Stimulated activated CD8-positive, alpha-beta memory T cell treated with anti-CD3 and anti-CD28 coated beads, Interleukin-2, amount 100 ng/mL, for 48 hours (primary cell): Measurements from ENCODE around the gene RAB6B.

Source experiments
- DNase-seq, 2 donors: peaks; one replicate each; pipeline ENCODE4 v3.0.0-alpha.2; 2020; ENCODE audit warnings: low read depth in 2 of 2

RAB6B gene

DNA sequence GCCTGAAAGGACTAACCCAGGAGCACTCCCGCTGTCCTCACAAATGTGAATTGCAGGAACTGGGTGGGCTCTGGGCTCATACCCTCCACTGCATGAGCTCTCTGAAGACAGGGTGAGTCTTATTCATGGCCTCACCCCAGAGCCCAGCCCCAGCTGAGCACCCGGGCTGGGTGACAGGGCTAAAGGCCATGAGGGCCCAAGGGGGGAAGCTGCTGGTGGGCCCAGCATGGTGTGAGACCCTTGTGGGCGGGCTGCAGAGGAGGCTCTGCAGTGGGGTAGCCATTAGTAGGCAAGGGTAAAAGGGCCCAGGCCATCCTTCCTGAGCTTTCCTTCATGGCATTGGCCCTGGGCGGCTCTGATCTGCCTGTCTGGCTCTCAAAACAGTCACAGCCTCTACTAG lies 59.7 kb downstream of the RAB6B start:
- DNase-seq: no peak

DNA sequence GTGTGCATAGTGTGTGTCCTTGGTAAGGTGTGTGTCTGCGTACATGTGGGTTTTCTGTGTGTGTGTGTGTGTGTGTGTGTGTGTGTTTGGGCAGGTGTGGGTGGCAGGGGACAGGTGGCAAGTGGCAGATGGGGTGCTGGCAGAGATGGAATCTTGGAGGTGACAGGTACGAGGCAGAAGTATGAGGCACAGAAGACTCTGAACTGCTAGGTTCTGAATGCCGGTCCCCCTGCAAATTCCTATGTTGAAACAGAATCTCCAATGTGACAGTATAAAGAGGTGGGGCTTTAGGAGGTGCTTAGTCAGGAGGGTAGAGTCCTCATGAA lies 60.3 kb downstream of the RAB6B start:
- no peak for DNase-seq

DNA sequence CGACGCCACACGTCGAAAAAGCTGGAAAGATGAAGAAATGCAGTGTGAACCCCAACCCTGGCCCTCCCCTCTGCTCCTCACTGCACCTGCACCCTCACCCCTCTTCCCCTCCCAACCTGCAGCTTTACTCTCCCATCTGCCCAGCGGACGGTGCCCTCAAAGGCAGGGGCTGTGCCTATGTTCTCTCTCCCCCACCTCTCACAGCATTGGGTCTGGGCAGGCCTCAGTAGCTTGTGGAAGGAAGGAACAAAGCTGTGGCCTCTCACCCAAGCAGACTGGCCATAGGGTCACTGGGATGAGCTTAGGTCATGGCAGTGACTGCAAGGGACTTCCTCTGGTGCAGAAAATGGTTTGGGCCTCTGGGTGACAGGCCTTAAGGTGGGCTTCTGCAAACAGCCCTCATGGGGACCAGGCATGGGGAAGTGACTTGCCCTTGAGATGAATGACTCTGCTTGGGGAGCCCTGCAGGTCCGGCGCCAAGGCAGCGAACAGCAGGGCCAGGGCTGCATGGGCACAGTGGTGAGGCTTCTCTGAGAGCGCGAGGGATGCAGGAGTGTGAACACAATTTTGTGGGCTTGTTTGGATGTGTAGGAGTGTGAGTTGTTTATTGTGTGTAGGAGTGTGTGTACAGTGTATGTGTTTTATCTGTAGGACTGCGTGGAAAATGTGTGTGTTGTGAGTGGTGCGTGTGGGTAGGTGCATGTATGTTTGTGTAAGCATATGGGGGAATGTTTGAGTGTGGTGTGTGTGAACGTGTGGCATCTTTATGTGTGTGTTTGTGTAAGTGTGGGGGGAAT lies 60.9 kb downstream of the RAB6B start:
- DNase-seq: no peak

DNA sequence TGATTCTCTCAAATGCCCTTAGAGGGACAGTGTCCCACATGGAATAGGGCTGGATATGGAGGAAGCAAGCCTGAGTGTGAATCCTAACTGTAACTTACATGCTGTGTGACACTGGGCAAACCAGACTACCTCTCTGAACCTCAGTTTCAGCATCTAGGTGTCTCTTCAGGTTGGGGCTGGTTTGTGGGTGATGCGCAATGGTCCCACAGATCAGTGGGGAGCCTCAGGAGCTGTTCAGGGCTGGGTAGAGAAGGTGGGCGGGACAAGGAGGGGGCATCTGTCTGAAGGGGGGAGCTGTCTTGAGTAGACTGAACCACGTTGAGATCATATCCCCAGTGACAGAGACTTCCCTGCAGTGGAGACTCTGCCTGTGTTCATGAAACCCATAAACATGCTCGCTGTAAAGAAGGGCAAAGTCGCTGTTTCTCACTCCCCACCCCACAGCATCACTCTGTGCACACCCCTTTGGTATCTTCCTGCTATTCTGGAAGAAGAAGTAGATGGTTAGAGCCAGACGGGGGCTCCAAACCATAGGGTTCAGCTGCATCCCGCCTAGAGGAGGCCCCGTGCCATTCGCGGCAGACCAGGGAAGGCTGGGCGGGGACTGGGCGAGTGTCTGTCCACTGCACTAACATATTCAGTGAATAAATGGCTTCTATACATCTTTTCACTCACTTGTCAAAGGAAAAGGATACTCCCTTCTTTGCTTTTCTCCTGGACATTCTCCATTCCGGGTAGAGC lies 61.6 kb downstream of the RAB6B start:
- DNase-seq: no peak

DNA sequence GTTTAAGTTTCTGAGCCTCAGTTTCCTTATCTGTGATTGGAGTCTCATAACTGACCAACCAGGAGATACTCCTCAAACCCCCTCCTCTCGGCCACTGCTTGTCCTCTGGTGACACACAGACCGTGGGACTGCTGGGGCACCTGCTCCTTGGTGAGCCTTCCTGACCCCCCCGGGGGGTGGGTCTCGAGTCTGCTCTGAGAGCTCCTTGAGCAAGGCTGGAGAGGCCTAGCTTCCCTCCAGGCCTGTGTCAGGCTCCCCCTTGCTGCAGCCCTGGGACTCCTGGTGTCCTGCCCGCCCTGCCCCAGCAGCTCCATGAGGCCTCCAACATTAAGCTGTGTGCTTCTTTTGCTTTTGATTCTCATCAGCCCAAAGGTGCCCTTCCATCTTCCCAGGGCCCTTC lies 62.4 kb downstream of the RAB6B start:
- no peak for DNase-seq

DNA sequence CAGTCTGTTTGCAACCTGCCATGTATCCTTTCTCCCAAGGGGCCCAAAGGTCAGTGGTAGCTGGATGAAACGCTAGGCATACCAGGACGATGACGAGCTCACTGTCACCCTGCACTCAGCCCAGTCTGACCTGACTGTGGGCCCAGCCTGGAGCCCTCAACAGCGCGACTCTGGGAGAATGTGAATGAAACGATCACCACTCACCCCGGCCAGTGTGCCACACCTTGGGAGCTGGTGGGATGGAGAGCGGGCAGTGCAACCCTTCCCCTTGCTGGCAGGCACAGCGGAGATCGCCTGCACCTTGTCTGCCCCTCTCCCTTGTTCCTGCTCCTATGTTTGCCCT lies 62.9 kb downstream of the RAB6B start:
- no peak for DNase-seq

DNA sequence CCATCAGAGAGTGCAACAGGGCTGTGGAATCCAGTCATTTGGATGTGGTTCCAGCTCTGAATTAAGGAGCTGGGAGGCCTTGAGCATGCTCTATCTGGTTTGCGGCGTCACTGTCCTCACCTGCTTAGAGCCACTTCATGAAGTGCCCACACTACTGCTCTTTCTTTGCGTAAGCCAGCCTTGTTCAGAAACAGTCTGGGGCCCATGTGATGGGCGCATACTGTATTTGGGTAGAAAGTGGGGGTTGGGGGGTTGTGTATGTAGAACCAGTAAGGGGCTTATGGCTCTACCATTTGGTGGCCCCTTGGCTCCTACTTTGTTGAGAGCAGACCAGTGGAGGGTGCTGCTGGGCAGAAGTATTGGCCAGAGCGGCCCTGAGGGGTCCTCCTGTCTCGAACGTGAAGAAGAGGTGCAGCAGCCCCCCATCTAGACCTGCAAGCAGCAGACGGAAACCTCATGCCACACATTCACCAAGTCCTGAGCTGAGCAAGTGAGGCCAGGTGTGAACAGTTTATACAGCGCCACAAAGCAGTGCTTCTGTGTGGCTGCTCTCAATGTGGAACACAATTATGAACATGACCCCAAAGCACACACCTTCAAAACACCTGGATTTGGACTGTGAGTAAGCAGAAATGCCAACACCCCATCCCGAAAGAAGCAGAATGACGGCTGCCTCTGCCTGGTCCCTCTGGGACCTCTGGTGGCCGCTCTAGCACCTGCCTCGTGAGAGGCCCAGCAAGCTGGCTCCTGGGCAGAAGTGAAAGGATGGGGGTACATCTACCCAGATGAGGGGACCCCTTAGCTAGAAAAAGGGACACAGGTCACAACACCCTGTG lies 63.5 kb downstream of the RAB6B start:
- no peak for DNase-seq

DNA sequence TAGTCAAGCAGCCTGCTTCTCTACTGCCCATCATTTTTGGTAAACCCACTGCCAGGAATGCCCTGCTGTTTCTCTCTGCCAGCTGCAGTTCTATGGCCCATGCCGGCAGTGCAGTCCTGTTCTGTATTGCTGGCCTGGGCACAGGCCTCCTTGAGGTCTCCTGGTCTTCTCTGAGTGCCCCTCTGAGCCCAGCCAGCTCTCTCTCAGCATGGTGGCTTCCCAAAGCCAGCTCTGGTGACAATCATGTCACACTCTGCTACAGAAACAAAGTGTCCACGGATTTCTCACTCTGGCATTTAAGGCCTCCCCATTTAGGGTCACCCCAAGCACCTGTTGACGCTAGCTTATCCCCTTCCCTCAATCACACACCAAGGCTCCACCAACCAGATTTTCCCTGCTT lies 65.6 kb downstream of the RAB6B start:
- DNase-seq: no peak

DNA sequence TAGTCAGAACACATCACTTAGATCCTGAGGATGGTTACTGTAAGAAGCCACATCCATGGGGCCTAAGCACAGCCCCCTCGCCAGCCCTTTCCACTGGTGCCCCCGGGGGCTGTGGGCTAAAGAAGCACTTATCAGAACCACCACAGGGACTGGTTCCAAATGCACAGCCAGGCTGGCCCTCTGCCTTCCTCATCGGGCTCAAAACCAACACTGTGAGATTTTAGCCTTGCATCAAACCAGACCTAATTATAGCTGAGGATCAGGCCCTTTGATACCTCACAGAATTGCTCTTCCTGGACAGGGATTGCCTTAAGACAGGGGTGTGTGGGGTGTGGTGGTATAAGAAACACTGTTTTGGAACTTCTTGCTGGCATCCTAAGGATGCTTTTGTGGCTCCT lies 66.4 kb downstream of the RAB6B start:
- no peak for DNase-seq

DNA sequence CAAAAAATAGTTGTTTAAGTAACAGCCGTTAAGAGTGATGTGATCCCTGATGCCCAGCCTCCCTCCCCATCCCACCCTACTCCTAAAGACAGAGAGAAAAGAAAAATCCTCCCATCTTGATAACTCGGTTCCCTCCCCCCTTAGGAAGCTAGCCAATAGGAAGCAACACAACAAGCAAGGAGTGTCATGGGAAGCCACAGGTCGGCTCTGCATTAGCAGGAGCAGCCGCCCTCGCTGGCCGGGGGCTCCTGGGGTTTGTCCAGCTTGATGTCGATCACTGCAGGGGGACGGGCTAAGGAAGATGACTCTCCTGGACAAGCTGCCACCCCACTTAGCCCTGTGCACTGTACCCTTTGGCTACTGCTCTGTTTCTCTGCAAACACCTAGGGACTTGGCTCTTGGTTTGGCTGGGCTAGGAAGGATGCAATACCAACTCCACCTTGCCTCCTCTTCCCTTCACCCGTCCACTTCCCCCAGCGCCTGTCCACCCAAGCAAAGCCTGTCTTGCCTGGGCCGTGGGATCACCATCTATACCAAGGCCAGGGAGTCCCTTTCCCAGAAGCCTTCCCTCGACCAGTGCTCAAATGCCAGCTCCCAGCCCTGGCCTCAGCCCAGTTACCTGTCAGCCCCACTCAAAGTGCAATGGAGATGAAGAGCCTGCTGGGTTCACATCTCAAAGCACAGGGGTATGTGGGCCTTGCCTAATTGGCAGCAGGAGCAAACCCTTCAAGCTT lies 66.9 kb downstream of the RAB6B start:
- DNase-seq: no peak

DNA sequence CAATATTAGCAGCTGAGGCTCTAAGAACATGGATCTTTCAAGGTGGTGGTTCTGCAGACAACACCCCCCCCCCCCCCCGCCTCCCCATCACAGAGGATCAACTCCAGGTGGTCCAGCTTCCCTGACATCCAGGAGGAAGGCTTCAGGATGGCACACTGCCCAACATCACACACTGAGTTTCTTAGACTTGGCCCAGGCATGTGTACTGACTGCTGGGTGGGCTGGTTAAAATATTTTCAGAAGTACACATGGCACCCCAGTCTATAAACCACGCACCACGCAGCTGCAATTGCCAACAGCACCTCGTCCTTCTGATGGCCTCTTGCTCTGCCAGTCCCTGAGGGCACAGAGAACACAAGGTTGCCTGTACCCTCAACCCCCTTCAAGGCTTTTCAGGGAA lies 68.0 kb downstream of the RAB6B start:
- no peak for DNase-seq

DNA sequence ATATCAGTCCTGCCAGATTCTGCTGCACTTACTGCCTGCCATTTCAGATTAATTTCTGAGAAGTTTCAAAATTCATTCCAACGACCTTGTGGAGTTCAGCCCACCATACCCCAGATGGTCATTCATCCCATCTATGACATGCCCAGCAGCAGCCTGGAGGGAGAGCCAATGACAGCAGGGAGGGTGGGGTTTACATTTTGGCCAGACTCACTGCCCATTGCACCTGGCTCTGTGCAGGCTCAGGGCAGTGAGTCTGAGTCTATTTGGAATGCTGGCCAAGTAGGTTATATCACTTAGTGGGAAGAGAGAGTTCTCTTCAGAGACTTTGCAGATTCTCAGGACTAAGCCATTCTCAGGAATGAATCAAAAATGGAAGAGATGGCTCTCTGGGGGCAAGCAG lies 68.5 kb downstream of the RAB6B start:
- no peak for DNase-seq

DNA sequence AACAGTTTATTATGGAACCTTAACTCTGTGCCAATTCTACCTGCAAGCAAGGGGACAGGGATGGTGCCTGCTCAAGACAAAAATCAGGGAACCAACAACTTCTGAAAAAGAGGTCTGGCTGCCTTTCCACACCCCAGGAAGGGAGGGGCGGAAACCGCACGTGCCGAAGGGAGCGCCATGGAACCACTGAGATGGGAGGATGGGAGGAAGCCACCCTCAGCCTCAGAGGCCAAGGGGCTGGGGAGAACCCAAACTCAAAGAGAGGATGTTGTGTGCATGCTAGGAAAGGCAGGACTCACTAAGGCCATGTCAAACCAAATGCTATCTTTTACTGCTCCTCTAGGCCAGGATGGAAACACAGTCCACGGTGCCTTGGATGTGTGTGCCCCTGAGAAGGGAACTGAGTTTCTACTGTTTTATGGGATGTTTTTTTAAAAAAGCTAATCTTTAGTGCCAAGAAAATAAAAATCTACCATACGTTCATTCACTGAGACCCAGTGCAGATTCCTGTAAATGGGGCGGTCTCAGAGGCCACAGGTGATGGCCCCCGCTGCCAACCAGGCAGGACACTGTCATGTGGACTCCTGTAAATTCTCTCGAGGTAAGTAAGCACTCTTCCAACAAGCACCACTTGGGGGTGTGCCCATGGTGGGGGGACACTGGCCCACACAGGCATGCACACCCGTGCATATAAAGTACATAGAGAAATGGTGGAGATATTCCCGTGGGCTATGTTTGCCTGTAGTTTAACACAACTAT lies 69.5 kb downstream of the RAB6B start:
- no peak for DNase-seq

DNA sequence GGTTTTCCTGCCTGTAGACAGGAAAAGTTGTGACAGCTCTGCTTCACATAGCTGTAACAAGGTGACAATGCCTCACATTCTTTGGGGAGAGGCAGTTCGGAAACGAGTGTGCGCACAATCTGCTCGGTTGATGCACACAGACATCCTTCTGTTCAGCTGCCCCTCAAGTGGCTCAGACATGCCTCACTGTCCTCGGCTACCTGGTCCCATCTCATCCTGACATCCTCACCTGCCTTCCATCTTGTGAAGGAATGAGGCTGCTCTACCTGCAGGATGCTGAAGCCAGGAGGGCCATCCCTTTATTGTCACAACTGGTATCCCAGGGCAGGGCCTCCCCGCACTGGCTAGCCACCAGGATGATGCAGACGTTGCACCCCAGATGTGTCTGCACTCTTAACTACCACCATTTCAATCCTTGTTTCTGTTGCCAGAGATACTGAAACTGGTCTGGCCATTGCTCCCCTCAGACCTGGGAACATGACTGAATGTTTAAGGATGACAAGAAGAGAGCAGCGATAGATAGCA lies 70.7 kb downstream of the RAB6B start:
- DNase-seq: no peak

DNA sequence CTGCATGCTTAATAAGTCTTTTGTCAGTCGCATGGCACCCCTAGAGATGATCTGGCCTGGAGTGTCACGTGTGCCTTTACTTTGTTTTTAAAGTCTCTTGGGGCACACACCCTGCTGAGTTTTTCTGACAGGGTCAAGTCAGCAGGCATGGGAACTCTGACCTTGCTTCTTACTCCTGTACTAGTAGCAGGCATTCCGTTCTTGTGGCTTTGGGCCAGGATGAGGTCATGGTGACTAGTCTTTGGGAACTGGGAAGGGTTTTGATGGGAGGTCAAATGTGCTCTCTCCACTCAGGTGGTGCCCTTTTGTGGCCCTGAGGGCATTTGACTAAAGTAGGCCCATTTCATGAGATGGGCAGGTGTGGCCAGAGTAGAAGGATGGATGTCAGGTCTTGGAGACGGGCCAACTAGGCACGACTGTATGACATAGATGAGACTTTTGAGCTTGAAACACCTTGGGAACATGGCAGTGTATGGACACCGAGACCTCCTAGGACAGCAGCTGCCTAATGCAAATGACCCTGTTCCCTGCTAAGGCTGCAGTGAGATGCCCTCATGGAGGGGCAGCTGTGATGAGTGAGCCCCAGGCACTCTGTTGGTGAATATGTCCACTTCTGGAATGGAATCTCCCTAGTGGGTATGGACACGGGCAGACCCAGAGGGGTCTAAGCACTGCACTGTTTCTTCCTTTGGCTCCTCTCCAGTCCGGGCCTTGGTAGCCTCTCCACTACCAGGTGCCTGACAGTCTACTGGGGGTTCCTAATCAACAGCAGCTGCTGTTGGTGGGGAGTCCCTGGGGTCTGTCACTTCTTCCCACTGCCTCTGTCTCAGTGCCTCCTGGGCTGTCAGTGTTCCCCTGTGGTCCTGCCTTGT lies 73.7 kb downstream of the RAB6B start:
- DNase-seq: no peak

DNA sequence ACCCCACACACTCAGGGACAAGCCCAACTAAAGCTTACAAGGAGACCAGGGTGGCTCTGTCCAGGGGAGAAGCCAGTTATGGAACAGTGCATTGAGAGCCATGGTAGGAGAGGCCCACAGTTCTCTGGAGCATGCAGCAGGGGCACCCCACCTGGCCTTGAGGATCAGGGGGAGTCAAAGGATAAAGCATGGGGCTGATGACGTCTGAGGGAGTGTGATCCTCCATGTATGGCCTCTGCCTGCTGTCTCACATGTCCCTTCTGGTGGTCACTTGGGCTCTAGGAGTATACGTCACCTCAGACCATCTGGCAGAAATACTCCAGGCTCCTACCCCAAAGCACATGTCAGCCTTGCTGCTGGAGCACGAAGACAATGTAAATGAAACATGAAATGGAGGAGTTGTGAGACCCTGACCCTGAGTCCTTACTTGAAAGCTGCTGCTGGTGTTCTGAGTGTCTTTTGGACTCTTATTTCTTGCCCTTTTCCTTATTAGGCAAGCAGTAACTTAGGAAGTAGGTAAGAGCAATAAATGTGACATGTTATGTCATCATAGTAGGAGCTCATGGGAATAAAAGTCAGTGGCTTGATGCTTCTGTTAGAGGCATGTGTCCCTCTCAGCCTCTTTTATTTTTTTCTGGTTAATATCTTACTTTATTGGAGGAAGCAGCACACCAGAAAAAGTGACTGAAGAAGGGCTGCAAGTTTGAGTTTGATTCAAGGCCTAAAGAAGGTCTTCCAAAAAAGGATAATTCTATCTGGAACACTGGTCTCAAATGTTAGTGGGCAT lies 74.6 kb downstream of the RAB6B start:
- DNase-seq: no peak

DNA sequence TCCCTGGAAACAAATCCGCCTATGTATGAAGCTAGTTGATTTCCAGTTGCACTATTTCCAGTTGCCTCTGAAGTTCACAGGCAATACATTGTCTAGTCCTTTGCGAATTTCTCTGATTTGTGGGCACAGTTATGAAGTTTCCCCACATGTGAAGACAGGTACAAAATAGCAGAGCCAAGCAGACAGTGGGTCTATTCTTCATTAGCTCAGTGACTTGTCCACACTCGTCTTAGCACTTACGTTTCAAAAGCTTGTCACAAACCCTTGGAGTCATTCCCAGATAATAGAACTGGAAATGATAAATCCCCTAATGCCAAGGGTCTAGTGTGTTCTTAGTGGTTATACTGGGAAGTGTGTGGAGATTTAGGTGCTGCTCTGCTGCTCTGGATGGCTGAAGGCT lies 75.6 kb downstream of the RAB6B start:
- DNase-seq: no peak

DNA sequence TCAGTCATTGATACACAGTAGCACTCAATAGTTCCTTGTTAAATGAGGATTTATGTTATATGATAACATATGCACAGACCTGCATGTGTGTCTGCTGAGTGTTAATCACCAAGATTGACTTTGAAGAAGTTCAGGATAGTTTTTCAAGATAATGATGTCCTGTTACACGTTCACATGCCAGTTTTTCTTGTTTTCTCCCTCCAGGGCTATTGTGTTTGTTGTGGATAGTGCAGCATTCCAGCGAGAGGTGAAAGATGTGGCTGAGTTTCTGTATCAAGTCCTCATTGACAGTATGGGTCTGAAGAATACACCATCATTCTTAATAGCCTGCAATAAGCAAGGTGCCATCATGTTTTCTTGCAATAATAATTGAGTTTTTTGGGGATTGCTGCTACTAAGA lies 80.3 kb downstream of the RAB6B start:
- no peak for DNase-seq

DNA sequence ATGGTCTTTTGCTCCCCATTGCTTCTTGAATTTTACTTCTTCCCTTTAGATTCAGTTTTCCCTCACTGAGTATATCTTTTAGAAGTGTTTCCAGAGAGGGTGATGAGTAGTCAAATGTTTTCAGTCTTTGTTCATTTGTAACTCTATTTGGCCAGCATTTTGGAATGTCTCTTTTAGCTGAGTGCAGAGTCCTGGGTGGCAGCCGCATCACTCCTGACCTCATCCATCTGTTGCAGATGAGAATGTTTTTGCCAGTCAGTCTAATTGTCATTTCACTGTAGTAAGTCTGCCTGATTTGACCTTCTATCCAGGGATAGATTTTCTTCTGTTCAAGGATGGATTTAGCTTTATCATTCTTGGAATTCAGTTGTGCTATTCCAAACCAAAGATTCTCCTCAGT lies 82.8 kb downstream of the RAB6B start:
- DNase-seq: no peak
